Tibial nerve (tissue), 4 donors: ENCODE results near the gene LRRC17. TPM values are rescaled to one million over a fixed set of nuclear protein-coding genes. Genes with fewer than 3 reads are reported as not detected.

ENCODE experiments used
- DNase-seq, 2 donors: peaks; one replicate each; pipeline ENCODE4 v3.0.0-alpha.2; 2019; ENCODE audit warnings: low spot score in 2 of 2
- H3K27ac ChIP-seq, 4 donors: fragments of 200-600 bp; sonication (generic) in 3 of 4; one replicate each; pipeline ENCODE4 v1.5.1; 2017 to 2019; ENCODE audit warnings: mild to moderate bottlenecking in 1 of 4
- H3K27me3 ChIP-seq, 2 donors: fragments of 200-600 bp; sonication (generic) in 1 of 2; one replicate each; pipeline versions ENCODE4 v1.5.1 to v1.6.0; 2017 to 2019
- H3K36me3 ChIP-seq, 3 donors: fragments of 200-600 bp; sonication (generic); one replicate each; pipeline ENCODE4 v1.5.1; 2018 to 2019
- H3K4me1 ChIP-seq, 4 donors: fragments of 200-600 bp; sonication (generic) in 3 of 4; one replicate each; pipeline ENCODE4 v1.5.1; 2017 to 2019
- H3K4me3 ChIP-seq, 4 donors: fragments of 200-600 bp; sonication (generic) in 3 of 4; one replicate each; pipeline ENCODE4 v1.5.1; 2017 to 2019; ENCODE audit warnings: mild to moderate bottlenecking in 1 of 4, moderate library complexity in 1 of 4
- H3K9me3 ChIP-seq, 4 donors: fragments of 200-600 bp; sonication (generic) in 3 of 4; one replicate each; pipeline ENCODE4 v1.5.1; 2017 to 2019
- CTCF ChIP-seq, 5 experiments: fragments of 200-600 bp in 3 of 5; fragments of 450-650 bp in 2 of 5; sonication (generic) in 3 of 5; IDR thresholded peaks; one replicate each; pipeline ENCODE4 v1.5.1; 2016 to 2019; ENCODE audit warnings: antibody characterized with exemption in 5 of 5, mild to moderate bottlenecking in 3 of 5, moderate library complexity in 2 of 5
- EP300 ChIP-seq, 2 donors: sonication (generic); formaldehyde crosslinking; IDR thresholded peaks; one replicate each; pipeline ENCODE4 v1.6.1; 2017; ENCODE audit warnings: antibody characterized with exemption in 2 of 2, mild to moderate bottlenecking in 1 of 2
- POLR2A ChIP-seq, 2 donors: fragments of 450-650 bp; IDR thresholded peaks; one replicate each; pipeline ENCODE4 v1.6.1; 2017; ENCODE audit warnings: antibody characterized with exemption in 2 of 2, mild to moderate bottlenecking in 2 of 2, moderate library complexity in 2 of 2
- WGBS, 2 donors: methylation state at CpG; one replicate each; pipeline ENCODE4 v1.1.5; 2018; 5-methylcytosine and 5-hydroxymethylcytosine counted together
- total RNA-seq, 4 donors: library from RNA; depleted of rRNA; stranded (reverse); fragments of >200 nt; gene quantifications; one replicate each; pipeline ENCODE4 v1.1.0, GENCODE V29; 2016

LRRC17 gene
- total RNA-seq, 4 donors from 2014 or later: 1.7 to 9.0 (median 2.6) TPM

GRCh38 chr7:102890971-102891692 is 21.7 kb upstream of the LRRC17 start:
- H3K4me1 ChIP-seq: peaks cover 0 to 49% (median 18%) of the 10 kb centered on the region in 4 donors

GRCh38 chr7:102891693-102892261 is 21.0 kb upstream of the LRRC17 start:
- no peak overlapping the region for H3K4me3 ChIP-seq
- no peak for DNase-seq
- peak overlapping the region in 1 of 4 donors; percentile 31 for H3K27ac ChIP-seq
- no peaks in the 10 kb centered on the region for H3K27me3 ChIP-seq
- H3K4me1 ChIP-seq: peaks cover 0 to 55% (median 19%) of the 10 kb centered on the region in 4 donors
- no peaks in the 10 kb centered on the region for H3K9me3 ChIP-seq
- 24 to 51% methylated on average over 1 of the region's 1 CpG for WGBS, 2 donors
- H3K36me3 ChIP-seq: no peaks in the 10 kb centered on the region
- TF ChIP-seq POLR2A (IDR thresholded peaks at IDR 0.05) (no peak), EP300 (IDR thresholded peaks at IDR 0.05) (peak in 1 of 2 donors; percentile 17)

More at GRCh38 chr7:102890971-102891692, 21.7 kb upstream of the LRRC17 start:
- peak overlapping the region in 1 of 4 donors; percentile 31 for H3K27ac ChIP-seq
- H3K27me3 ChIP-seq: no peaks in the 10 kb centered on the region
- WGBS, 2 donors: 71 to 74% methylated on average over 5 of the region's 5 CpGs
- DNase-seq: no peak
- no peaks in the 10 kb centered on the region for H3K36me3 ChIP-seq
- H3K9me3 ChIP-seq: no peaks in the 10 kb centered on the region
- H3K4me3 ChIP-seq: no peak overlapping the region
- TF ChIP-seq EP300 (IDR thresholded peaks at IDR 0.05): no peak

GRCh38 chr7:102892631-102893278 is 20.0 kb upstream of the LRRC17 start:
- no peaks in the 10 kb centered on the region for H3K36me3 ChIP-seq
- H3K4me3 ChIP-seq: no peak overlapping the region
- H3K27me3 ChIP-seq: no peaks in the 10 kb centered on the region
- H3K27ac ChIP-seq: peak overlapping the region in 1 of 4 donors; percentile 33
- peaks cover 0 to 64% (median 19%) of the 10 kb centered on the region in 4 donors for H3K4me1 ChIP-seq
- H3K9me3 ChIP-seq: no peaks in the 10 kb centered on the region
- WGBS, 2 donors: 42 to 58% methylated on average over 1 of the region's 1 CpG
- no peak for TF ChIP-seq CTCF (IDR thresholded peaks at IDR 0.05)
- TF ChIP-seq POLR2A (IDR thresholded peaks at IDR 0.05): no peak
- no peak for TF ChIP-seq EP300 (IDR thresholded peaks at IDR 0.05)
- DNase-seq: no peak

- Histone ChIP-seq H3K4me3 (no peak overlapping the region), H3K27ac (peak overlapping the region in 1 of 4 donors; percentile 24), H3K27me3 (no peaks in the 10 kb centered on the region), H3K36me3 (no peaks in the 10 kb centered on the region), H3K4me1 (peaks cover 0 to 69% (median 15%) of the 10 kb centered on the region in 4 donors), H3K9me3 (no peaks in the 10 kb centered on the region)
- no peak for DNase-seq
- 44 to 52% methylated on average over 3 of the region's 3 CpGs for WGBS, 2 donors
- TF ChIP-seq POLR2A (IDR thresholded peaks at IDR 0.05): no peak
- TF ChIP-seq CTCF (IDR thresholded peaks at IDR 0.05): no peak
- TF ChIP-seq EP300 (IDR thresholded peaks at IDR 0.05): no peak
Observed at GRCh38 chr7:102895602-102896001, 17.2 kb upstream of the LRRC17 start.

- H3K9me3 ChIP-seq: no peaks in the 10 kb centered on the region
- H3K4me3 ChIP-seq: no peak overlapping the region
- peaks cover 0 to 59% (median 8%) of the 10 kb centered on the region in 4 donors for H3K4me1 ChIP-seq
- H3K36me3 ChIP-seq: no peaks in the 10 kb centered on the region
- DNase-seq: no peak
- TF ChIP-seq POLR2A (IDR thresholded peaks at IDR 0.05) (no peak), CTCF (IDR thresholded peaks at IDR 0.05) (no peak), EP300 (IDR thresholded peaks at IDR 0.05) (no peak)
- no peaks in the 10 kb centered on the region for H3K27me3 ChIP-seq
- no peak overlapping the region for H3K27ac ChIP-seq
Observed at GRCh38 chr7:102896585-102896984, 16.2 kb upstream of the LRRC17 start.

- no peaks in the 10 kb centered on the region for H3K9me3 ChIP-seq
- no peak overlapping the region for H3K4me3 ChIP-seq
- no peak for TF ChIP-seq EP300 (IDR thresholded peaks at IDR 0.05)
- no peak for TF ChIP-seq CTCF (IDR thresholded peaks at IDR 0.05)
- no peak for TF ChIP-seq POLR2A (IDR thresholded peaks at IDR 0.05)
- H3K4me1 ChIP-seq: peaks cover 0 to 53% (median 6%) of the 10 kb centered on the region in 4 donors
- no peaks in the 10 kb centered on the region for H3K36me3 ChIP-seq
- no peak overlapping the region for H3K27ac ChIP-seq
- H3K27me3 ChIP-seq: no peaks in the 10 kb centered on the region
- WGBS, 2 donors: 30 to 32% methylated on average over 2 of the region's 2 CpGs
- DNase-seq: no peak
Observed at GRCh38 chr7:102897211-102897631, 15.6 kb upstream of the LRRC17 start.
